Peyer's patch (tissue), 4 donors: Measurements from ENCODE around the gene RPL21. TPM values are rescaled to one million over a fixed set of nuclear protein-coding genes. Genes with fewer than 3 reads are reported as not detected.
A peak's percentile ranks its signal among the peaks of the same experiment; 100 is the strongest.

Experiments used
- DNase-seq, 3 donors: peaks; one replicate each; pipeline ENCODE4 v3.0.0-alpha.2; 2017 to 2019
- H3K27ac ChIP-seq, 4 donors: fragments of 200-600 bp; sonication (generic); one replicate each; pipeline ENCODE4 v1.5.1; 2016 to 2019
- H3K27me3 ChIP-seq, 2 donors: fragments of 200-600 bp; sonication (generic); one replicate each; pipeline ENCODE4 v1.5.1; 2019
- H3K36me3 ChIP-seq, 3 donors: fragments of 200-600 bp; sonication (generic); one replicate each; pipeline ENCODE4 v1.5.1; 2016 to 2019
- H3K4me1 ChIP-seq, 4 donors: fragments of 200-600 bp; sonication (generic); one replicate each; pipeline ENCODE4 v1.5.1; 2016 to 2019
- H3K4me3 ChIP-seq, 4 donors: fragments of 200-600 bp; sonication (generic); 1 replicate in 3 of 4; 2 replicates in 1 of 4; pipeline ENCODE4 v1.5.1; 2016 to 2019; ENCODE audit warnings: mild to moderate bottlenecking in 1 of 4
- H3K9me3 ChIP-seq, 4 donors: fragments of 200-600 bp; sonication (generic); one replicate each; pipeline ENCODE4 v1.5.1; 2016 to 2019; ENCODE audit warnings: mild to moderate bottlenecking in 1 of 4
- CTCF ChIP-seq, 6 experiments: fragments of 450-650 bp in 4 of 6; fragments of 200-600 bp in 2 of 6; sonication (generic) in 1 of 6; IDR thresholded peaks; one replicate each; pipeline ENCODE4 v1.5.1; 2017 to 2019; ENCODE audit warnings: antibody characterized with exemption in 6 of 6, mild to moderate bottlenecking in 3 of 6, moderate library complexity in 1 of 6
- POLR2A ChIP-seq, 2 donors: fragments of 450-650 bp; IDR thresholded peaks; one replicate each; pipeline ENCODE4 v1.5.1; 2017; ENCODE audit warnings: antibody characterized with exemption in 2 of 2, mild to moderate bottlenecking in 2 of 2, moderate library complexity in 2 of 2
- total RNA-seq, 4 donors: library from RNA; depleted of rRNA; stranded (reverse); fragments of >200 nt; gene quantifications; one replicate each; pipeline ENCODE4 v1.1.0, GENCODE V29; 2016

The RPL21 gene
- total RNA-seq, 4 donors from 2014 or later: 179 to 828 (median 278) TPM

- Histone ChIP-seq H3K4me3 (peak overlapping the region; percentile 72 to 97 (median 80)), H3K36me3 (peaks cover 0 to 21% (median 0%) of the 10 kb centered on the region in 3 donors), H3K27ac (peak overlapping the region; percentile 86 to 96 (median 91)), H3K27me3 (no peaks in the 10 kb centered on the region), H3K9me3 (no peaks in the 10 kb centered on the region), H3K4me1 (peaks cover 0 to 30% (median 0%) of the 10 kb centered on the region in 4 donors)
- TF ChIP-seq CTCF (IDR thresholded peaks at IDR 0.05): no peak
- TF ChIP-seq POLR2A (IDR thresholded peaks at IDR 0.05): no peak
- DNase-seq: no peak
Measured at GRCh38 chr13:27250833-27251165, 559 bp upstream of the RPL21 start.

DNA sequence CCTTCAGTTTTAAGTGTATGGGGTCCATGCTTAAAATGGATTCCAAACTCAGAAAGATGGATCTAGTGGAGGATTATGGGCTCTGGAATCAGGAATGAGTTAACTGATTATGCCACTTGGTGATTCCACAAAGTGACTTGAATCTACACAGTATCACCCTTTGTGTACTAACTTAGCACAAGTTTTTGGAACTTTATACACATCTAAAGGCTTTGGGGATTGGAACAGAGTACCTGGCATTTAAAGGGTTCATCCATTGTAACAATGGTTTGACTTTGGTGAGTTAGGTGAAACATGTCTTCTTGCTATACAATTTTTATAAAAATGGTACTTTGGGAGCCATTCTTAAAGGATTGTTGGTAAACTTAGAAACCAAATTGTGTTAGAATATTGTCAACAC is 1.1 kb downstream of the RPL21 start:
- H3K4me1 ChIP-seq: peaks cover 0 to 30% (median 0%) of the 10 kb centered on the region in 4 donors
- H3K36me3 ChIP-seq: peaks cover 0 to 36% (median 0%) of the 10 kb centered on the region in 3 donors
- no peaks in the 10 kb centered on the region for H3K9me3 ChIP-seq
- no peak for DNase-seq
- TF ChIP-seq POLR2A (IDR thresholded peaks at IDR 0.05) (no peak), CTCF (IDR thresholded peaks at IDR 0.05) (no peak)
- H3K4me3 ChIP-seq: peak overlapping the region; percentile 72 to 97 (median 80)
- H3K27me3 ChIP-seq: no peaks in the 10 kb centered on the region
- peak overlapping the region; percentile 86 to 96 (median 91) for H3K27ac ChIP-seq

GRCh38 chr13:27257233-27257568 is 5.8 kb downstream of the RPL21 start:
- no peak for DNase-seq
- Histone ChIP-seq H3K4me3 (no peak overlapping the region), H3K4me1 (peaks cover 0 to 30% (median 0%) of the 10 kb centered on the region in 4 donors), H3K27me3 (no peaks in the 10 kb centered on the region), H3K27ac (no peak overlapping the region), H3K9me3 (no peaks in the 10 kb centered on the region), H3K36me3 (peaks cover 0 to 53% (median 0%) of the 10 kb centered on the region in 3 donors)
- TF ChIP-seq POLR2A (IDR thresholded peaks at IDR 0.05): no peak
- TF ChIP-seq CTCF (IDR thresholded peaks at IDR 0.05): no peak

DNA sequence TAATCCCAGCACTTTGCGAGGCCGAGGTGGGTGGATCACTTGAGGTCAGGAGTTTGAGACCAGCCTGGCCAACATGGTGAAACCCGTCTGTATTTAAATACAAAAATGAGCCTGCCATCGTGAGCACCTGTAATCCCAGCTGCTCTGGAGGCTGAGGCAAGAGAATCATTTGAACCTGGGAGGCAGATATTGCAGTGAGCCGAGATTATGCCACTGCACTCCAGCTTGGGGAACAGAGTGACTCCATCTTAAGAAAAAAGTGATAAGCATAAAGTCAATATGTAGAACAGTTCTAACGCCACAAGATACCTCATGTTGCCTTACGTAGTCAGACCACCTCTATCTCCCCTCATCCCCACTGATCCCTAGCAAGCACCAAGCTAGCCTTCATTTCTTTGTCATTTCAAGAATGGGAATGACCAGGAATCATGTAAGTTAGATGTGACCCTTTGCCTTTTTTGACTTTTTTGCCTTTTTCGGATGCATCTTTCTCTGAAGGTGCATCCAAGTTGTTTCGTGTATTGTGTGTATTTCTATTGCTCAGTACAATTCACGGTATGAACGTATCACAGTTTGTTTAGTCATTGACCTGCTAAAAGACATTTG is 6.4 kb downstream of the RPL21 start:
- Histone ChIP-seq H3K36me3 (peaks cover 0 to 53% (median 0%) of the 10 kb centered on the region in 3 donors), H3K4me3 (no peak overlapping the region), H3K27me3 (no peaks in the 10 kb centered on the region), H3K4me1 (peaks cover 0 to 25% (median 0%) of the 10 kb centered on the region in 4 donors), H3K9me3 (no peaks in the 10 kb centered on the region), H3K27ac (no peak overlapping the region)
- no peak for TF ChIP-seq POLR2A (IDR thresholded peaks at IDR 0.05)
- no peak for TF ChIP-seq CTCF (IDR thresholded peaks at IDR 0.05)
- no peak for DNase-seq

DNA sequence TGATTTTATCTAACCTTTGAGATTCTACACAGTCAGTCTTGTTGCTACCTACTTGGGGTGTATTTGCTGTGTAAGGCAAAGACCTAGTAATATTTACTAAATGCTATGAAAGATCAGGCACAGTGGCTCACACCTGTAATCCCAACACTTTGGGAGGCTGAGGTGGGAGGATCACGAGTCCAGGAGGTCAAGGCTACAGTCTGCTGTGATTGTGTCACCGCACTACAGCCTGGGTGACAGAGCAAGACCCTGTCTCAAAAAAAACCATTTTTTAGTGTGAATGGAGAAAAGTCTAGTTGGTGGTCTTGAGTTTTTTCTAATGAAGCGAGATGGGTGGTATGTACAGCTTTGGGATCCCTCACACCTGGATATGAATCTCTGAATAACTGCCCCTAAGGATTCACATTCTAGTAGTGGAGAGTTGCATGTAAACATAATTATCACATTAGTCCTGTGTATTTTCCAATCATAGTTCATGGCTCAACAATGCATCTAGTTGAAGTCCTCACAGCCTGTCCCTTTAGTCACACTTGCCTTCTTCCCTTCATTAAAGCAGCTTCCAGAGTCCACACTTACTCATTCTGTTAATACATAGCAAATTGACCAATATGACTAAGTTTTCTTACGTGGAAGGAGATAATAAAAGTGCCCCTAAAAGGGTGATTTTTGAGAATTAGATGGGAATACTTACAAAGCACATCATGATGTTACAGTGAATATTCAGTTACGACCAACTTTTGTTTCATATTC is 7.5 kb downstream of the RPL21 start:
- Histone ChIP-seq H3K36me3 (peaks cover 0 to 49% (median 0%) of the 10 kb centered on the region in 3 donors), H3K4me1 (peaks cover 0 to 14% (median 0%) of the 10 kb centered on the region in 4 donors), H3K27ac (no peak overlapping the region), H3K9me3 (no peaks in the 10 kb centered on the region), H3K27me3 (no peaks in the 10 kb centered on the region), H3K4me3 (no peak overlapping the region)
- no peak for TF ChIP-seq POLR2A (IDR thresholded peaks at IDR 0.05)
- no peak for TF ChIP-seq CTCF (IDR thresholded peaks at IDR 0.05)
- DNase-seq: no peak
